NCI-H460 (cell line): ENCODE data around the gene ENOX1. TPM values are rescaled to one million over a fixed set of nuclear protein-coding genes. Genes with fewer than 3 reads are reported as not detected.

ENCODE experiments used
- DNase-seq: peaks from one replicate; pipeline ENCODE4 v3.0.0-alpha.2; 2016; ENCODE audit warnings: low read depth; ENCODE audit errors: extremely low read depth
- total RNA-seq: library from RNA; depleted of rRNA; stranded (reverse); fragments of >200 nt; shearing (Covaris generic); gene quantifications from 2 replicates; pipeline ENCODE4 v1.2.3, GENCODE V29; 2014

Gene ENOX1
- total RNA-seq, 1 experiment from 2014 or later, result 7.6 TPM

- DNase-seq, result no peak
Observed at GRCh38 chr13:43555667-43556066, 231.1 kb downstream of the ENOX1 start.

GRCh38 chr13:43551897-43552456, 234.8 kb downstream of the ENOX1 start:
- no peak for DNase-seq

DNA sequence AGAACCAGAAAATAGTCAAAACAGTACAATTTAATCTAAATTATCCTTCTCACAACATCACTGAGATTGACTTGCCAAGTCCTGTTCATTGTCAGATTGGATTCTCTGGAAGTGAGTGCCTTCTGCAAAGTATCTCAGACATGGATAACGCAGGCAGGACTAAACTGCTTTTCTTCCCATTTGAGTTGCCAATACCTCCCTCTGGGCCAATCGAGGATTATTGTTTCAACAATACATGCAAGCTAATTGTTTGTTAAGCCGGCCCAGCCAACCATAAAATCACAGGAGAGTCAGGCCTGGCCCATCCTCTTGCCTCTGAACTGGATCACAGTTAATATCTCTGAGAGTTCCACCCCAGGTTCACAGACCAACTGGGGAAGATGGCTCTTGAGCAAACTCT, 240.0 kb downstream of the ENOX1 start:
- DNase-seq, result no peak

DNA sequence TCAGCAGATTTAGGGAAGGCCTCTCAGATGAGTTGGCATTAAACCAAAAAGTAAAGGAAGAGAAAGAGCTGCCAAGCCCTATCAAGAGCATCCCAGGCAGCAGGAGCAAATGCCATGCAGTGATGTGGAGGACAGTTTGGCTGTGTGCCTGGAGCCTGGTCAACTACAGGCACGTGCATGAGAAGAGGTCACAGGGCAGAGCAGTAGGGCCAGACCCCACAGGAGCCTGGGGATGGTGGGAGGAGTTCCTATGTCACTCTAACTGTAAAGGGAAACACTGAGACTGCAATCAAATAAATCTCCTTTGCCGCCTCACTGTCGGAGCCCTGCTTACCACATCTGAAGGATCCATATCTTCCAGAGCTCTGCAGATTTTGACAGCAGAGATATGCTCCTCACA, 240.5 kb downstream of the ENOX1 start:
- DNase-seq, result no peak

GRCh38 chr13:43545317-43545874, 241.4 kb downstream of the ENOX1 start:
- no peak for DNase-seq

GRCh38 chr13:43544631-43545030, 242.1 kb downstream of the ENOX1 start:
- DNase-seq, result no peak

GRCh38 chr13:43544011-43544410, 242.8 kb downstream of the ENOX1 start:
- no peak for DNase-seq

GRCh38 chr13:43543331-43543730, 243.4 kb downstream of the ENOX1 start:
- DNase-seq, result no peak

DNA sequence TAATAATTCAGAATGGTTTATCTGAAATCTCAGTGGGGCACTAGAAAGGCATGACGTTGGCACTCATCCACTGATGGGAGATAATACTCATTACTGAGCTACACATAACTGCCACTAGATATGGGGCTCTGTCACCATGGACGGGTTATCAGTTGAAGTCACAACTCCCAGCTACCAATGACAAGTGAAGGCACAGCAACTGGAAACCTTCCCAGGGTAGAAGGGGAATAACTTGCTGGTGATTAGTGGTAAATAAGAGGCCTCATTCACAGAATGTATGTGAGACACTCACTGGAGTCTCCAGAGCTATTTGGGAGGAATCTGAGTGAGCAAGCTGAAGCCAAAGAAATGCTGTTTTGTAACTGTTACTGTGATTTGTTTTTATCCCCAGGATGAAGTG, 249.6 kb downstream of the ENOX1 start:
- DNase-seq, result no peak

- DNase-seq, result no peak
Observed at GRCh38 chr13:43529796-43530195, 257.0 kb downstream of the ENOX1 start.

GRCh38 chr13:43528992-43529391, 257.8 kb downstream of the ENOX1 start:
- DNase-seq, result no peak

- DNase-seq, result no peak
Observed at GRCh38 chr13:43522788-43523187, 264.0 kb downstream of the ENOX1 start.

DNA sequence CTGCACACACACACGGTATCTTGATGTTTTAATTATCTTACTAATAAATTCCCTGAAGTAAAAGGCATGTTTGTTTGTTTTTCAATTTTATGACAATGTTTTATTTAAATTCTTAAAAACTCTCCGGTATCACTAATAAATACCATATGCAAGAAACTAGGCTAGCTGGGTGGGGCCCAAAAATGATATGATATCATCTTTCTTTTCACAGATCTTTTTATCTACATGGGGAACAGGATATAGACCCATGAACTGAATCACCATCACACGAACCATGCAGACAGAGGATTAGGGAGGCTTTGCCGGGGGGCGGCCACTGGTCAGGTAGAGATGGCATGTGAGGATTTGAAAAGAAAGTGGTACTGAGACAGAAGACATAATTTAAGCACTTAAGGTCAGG, 266.4 kb downstream of the ENOX1 start:
- DNase-seq, result no peak

DNA sequence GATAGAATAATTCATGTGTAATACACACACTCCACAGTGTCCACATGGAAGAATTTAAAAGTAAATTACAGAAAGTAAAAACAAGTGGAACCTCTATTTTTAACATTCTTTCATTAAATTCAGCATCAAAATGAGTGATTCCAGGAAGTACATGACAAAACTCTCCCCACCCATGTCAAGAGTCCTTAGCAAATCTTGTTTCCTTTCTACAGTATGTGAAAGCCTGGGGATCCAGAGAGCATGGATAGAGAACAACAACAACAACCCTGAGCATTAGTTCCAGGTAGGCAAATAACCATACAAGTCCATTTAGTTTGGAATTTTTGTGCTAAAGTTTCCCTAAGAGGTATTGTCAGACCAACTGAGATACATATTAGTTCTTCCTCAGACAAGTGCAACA, 267.9 kb downstream of the ENOX1 start:
- no peak for DNase-seq

- no peak for DNase-seq
Observed at GRCh38 chr13:43516401-43516833, 270.4 kb downstream of the ENOX1 start.

DNA sequence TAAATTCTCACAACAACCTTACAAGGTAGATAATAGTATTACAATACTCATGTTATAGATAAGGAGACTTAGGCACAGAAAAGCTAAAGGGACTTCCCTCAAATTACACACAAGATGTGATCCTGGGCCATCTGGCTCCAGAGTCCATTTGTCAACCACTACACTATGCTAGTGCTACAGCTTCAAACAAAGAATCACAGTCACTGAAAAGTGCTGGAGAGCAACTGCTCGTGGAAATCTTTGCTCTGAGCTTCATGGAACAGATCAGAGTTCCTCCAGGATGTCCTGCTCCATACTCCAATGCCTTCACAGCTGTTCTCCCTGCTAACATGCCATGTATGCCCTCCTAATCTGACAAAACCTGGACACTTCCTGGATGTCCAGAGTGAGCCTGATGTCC, 271.2 kb downstream of the ENOX1 start:
- DNase-seq, result no peak

DNA sequence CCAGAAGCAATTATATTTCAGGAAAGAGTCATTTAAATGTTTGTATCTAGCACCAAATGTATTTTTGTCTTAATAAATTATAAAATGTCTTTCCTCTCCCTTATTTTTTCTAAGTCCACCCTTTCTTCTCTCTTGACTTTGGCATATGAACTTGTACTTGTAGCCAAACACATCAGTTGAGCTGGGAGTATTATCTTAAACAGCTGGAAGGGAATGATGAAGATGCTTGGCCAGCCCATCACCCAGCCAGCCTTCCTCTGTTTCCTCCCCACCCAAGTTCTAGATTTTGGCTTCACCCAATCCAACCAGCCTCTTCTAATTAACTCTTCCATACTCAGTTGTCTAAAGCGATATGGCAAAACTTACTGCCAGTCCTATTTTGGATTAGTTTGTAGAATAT, 272.5 kb downstream of the ENOX1 start:
- no peak for DNase-seq

GRCh38 chr13:43512221-43512620, 274.6 kb downstream of the ENOX1 start:
- DNase-seq, result no peak

- no peak for DNase-seq
Observed at GRCh38 chr13:43510956-43511901, 275.5 kb downstream of the ENOX1 start.

DNA sequence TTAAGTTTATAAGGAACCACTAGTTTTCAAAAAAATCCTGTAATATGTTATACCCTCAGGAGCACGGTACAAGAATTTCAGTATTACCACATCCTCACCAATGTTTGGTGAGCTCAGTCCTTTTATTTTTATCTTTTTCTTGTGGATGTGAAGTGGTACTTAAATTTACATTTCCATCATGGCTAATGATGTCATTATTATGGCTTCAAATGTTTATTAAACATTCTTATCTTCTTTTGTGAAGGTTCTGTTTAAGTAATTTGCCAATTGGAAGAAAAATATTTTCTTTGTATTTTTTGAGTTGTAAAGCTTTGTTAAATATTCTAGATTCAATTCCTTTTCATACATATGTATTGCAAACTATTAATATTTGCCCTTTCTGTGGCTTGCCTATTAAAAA, 291.0 kb downstream of the ENOX1 start:
- no peak for DNase-seq

DNA sequence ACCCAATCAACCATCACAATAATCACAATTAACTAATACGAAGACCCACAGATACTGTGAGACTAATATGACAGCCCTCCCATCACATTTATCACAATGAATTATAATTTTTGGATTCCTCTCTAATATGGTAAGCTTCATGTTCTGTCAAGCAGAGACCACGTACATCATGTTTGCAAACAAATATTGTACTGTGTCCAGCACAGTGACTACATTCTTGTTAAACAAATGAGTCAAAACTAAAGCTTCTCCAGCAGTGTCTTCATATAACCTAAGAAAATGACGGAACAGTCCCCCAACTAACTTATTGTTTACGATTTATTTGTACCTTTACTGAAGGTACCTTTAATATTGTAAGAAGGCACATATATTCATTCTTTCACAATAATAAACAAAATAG, 292.6 kb downstream of the ENOX1 start:
- no peak for DNase-seq

DNA sequence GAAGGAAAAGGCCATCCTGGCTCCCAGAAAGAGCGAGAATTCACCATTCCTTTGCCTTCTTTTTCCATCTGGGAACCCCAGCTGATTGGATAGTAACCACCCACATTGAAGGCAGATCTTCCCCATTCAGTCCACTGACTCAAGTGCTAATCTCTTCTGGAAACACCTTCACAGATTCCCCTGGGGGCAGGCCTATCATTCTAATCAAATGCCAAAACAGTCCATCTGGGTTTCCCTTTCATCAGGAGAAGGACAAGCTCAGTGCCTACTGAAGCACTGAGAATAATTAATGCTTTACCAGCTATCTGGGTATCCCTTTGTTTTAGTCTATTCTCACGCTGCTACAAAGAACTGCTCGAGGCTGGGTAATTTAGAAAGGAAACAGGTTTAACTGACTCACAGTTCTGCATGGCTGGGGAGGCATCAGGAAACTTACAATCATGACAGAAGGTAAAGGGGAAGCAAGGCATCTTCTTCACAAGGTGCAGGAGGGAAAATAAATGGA, 293.2 kb downstream of the ENOX1 start:
- no peak for DNase-seq
